Loucy (cell line): ENCODE measurements around the gene ZSWIM4.

Source experiments
- H2AFZ ChIP-seq: fragments of 200-600 bp; sonication (generic); 2 replicates; pipeline ENCODE4 v1.6.0; 2016; ENCODE audit warnings: antibody characterized with exemption, mild to moderate bottlenecking, low read length, moderate library complexity
- H3F3A ChIP-seq: fragments of 200-600 bp; 2 replicates; pipeline ENCODE4 v1.6.0; 2016; ENCODE audit warnings: antibody characterized with exemption, low read depth, mild to moderate bottlenecking
- H3K27me3 ChIP-seq: fragments of 200-600 bp; sonication (generic); 2 replicates; pipeline ENCODE4 v1.6.1; 2014; ENCODE audit warnings: low read length, mild to moderate bottlenecking; ENCODE audit not compliant: insufficient read depth, poor library complexity, severe bottlenecking
- H3K36me3 ChIP-seq: fragments of 200-600 bp; sonication (generic); 2 replicates; pipeline ENCODE4 v1.6.1; 2016; ENCODE audit warnings: low read length; ENCODE audit not compliant: insufficient read depth
- H3K4me1 ChIP-seq: fragments of 200-600 bp; sonication (generic); 2 replicates; pipeline ENCODE4 v1.5.1; 2014; ENCODE audit warnings: low read length, mild to moderate bottlenecking; ENCODE audit not compliant: insufficient read depth, poor library complexity, severe bottlenecking
- H3K4me2 ChIP-seq: fragments of 200-600 bp; sonication (generic); 2 replicates; pipeline ENCODE4 v1.6.0; 2014; ENCODE audit warnings: antibody characterized with exemption, low read length, low read depth, mild to moderate bottlenecking; ENCODE audit not compliant: poor library complexity, severe bottlenecking
- H3K4me3 ChIP-seq: fragments of 200-600 bp; sonication (generic); 2 replicates; pipeline ENCODE4 v1.5.1; 2014; ENCODE audit warnings: low read length, mild to moderate bottlenecking, mixed read lengths; ENCODE audit not compliant: poor library complexity, severe bottlenecking
- H3K79me2 ChIP-seq: fragments of 200-600 bp; sonication (generic); 2 replicates; pipeline ENCODE4 v1.6.1; 2014; ENCODE audit warnings: low read length; ENCODE audit not compliant: insufficient read depth
- H3K9ac ChIP-seq: fragments of 200-600 bp; sonication (generic); 2 replicates; pipeline ENCODE4 v1.6.0; 2014; ENCODE audit warnings: mild to moderate bottlenecking, low read depth, low read length, moderate library complexity; ENCODE audit not compliant: poor library complexity, severe bottlenecking
- H3K9me2 ChIP-seq: fragments of 200-600 bp; sonication (generic); replicated peaks from 2 replicates; pipeline ENCODE4 v1.6.1; 2016; ENCODE audit warnings: low read depth, low read length, mixed read lengths
- H3K9me3 ChIP-seq: fragments of 200-600 bp; sonication (generic); 2 replicates; pipeline ENCODE4 v1.6.1; 2014; ENCODE audit warnings: mild to moderate bottlenecking, antibody characterized with exemption, low read length, low read depth; ENCODE audit not compliant: insufficient read depth
- H4K20me1 ChIP-seq: fragments of 200-600 bp; sonication (generic); 2 replicates; pipeline ENCODE4 v1.6.0; 2014; ENCODE audit warnings: antibody characterized with exemption, low read length, mild to moderate bottlenecking; ENCODE audit not compliant: insufficient read depth, poor library complexity, severe bottlenecking
- CTCF ChIP-seq: fragments of 200-600 bp; sonication (generic); conservative IDR thresholded peaks from 2 replicates; pipeline ENCODE4 v1.5.1; 2014; ENCODE audit warnings: mild to moderate bottlenecking, antibody characterized with exemption, low read length
- EZH2phosphoT487 ChIP-seq: fragments of 200-600 bp; IDR thresholded peaks from 2 replicates; pipeline ENCODE4 v1.6.1; 2018; ENCODE audit warnings: antibody characterized with exemption, mild to moderate bottlenecking, moderate library complexity, borderline replicate concordance

The ZSWIM4 gene

GRCh38 chr19:13830741-13831536, 35.7 kb downstream of the ZSWIM4 start:
- Histone ChIP-seq H3K4me1 (peaks cover 27% of the 10 kb centered on the region), H3K9me2 (no peaks in the 10 kb centered on the region), H3K36me3 (no peaks in the 10 kb centered on the region), H3K4me2 (no peak overlapping the region), H3K79me2 (peaks cover 21% of the 10 kb centered on the region), H3K4me3 (no peak overlapping the region), H3K9me3 (no peaks in the 10 kb centered on the region), H4K20me1 (no peaks in the 10 kb centered on the region), H2AFZ (no peak overlapping the region), H3K27me3 (no peaks in the 10 kb centered on the region), H3F3A (peaks cover under 1% of the 10 kb centered on the region), H3K9ac (no peak overlapping the region)
- TF ChIP-seq CTCF (no peak), EZH2phosphoT487 (no peak)

GRCh38 chr19:13831537-13832467, 36.6 kb downstream of the ZSWIM4 start:
- Histone ChIP-seq H3K4me2 (no peak overlapping the region), H3K36me3 (no peaks in the 10 kb centered on the region)
- TF ChIP-seq CTCF (no peak), EZH2phosphoT487 (no peak)

GRCh38 chr19:13833330-13834243, 38.3 kb downstream of the ZSWIM4 start:
- Histone ChIP-seq H3F3A (peaks cover 10% of the 10 kb centered on the region), H3K9ac (peak overlapping the region; percentile 98), H3K36me3 (no peaks in the 10 kb centered on the region), H3K4me2 (peak overlapping the region; percentile 94), H2AFZ (peak overlapping the region; percentile 67; the same call in 1 of the 2 replicates), H3K9me3 (no peaks in the 10 kb centered on the region), H3K4me1 (peaks cover 45% of the 10 kb centered on the region), H3K79me2 (peaks cover 35% of the 10 kb centered on the region), H3K27me3 (no peaks in the 10 kb centered on the region), H4K20me1 (no peaks in the 10 kb centered on the region), H3K9me2 (no peaks in the 10 kb centered on the region), H3K4me3 (peak overlapping the region; percentile 70)
- TF ChIP-seq EZH2phosphoT487 (no peak), CTCF (peak; percentile 49)

More at GRCh38 chr19:13831537-13832467, 36.6 kb downstream of the ZSWIM4 start:
- H3K9me3 ChIP-seq = no peaks in the 10 kb centered on the region
- H4K20me1 ChIP-seq = no peaks in the 10 kb centered on the region
- H3K4me3 ChIP-seq = no peak overlapping the region
- H2AFZ ChIP-seq = no peak overlapping the region
- no peak overlapping the region for H3K9ac ChIP-seq
- H3K9me2 ChIP-seq = no peaks in the 10 kb centered on the region
- H3F3A ChIP-seq = peaks cover 7% of the 10 kb centered on the region
- no peaks in the 10 kb centered on the region for H3K27me3 ChIP-seq
- H3K79me2 ChIP-seq = peaks cover 21% of the 10 kb centered on the region
- peaks cover 33% of the 10 kb centered on the region for H3K4me1 ChIP-seq
